Smooth muscle cell of bladder (primary cell): ENCODE results near the gene CEP63. TPM values are rescaled to one million over a fixed set of nuclear protein-coding genes. Genes with fewer than 3 reads are reported as not detected.

Experiments used
- total RNA-seq: library from RNA; depleted of rRNA; stranded (reverse); fragments of >200 nt; gene quantifications from 2 replicates; pipeline ENCODE4 v1.2.3, GENCODE V29; 2014

CEP63 gene
- total RNA-seq = 23.9 and 25.1 TPM in 2 replicates

DNA sequence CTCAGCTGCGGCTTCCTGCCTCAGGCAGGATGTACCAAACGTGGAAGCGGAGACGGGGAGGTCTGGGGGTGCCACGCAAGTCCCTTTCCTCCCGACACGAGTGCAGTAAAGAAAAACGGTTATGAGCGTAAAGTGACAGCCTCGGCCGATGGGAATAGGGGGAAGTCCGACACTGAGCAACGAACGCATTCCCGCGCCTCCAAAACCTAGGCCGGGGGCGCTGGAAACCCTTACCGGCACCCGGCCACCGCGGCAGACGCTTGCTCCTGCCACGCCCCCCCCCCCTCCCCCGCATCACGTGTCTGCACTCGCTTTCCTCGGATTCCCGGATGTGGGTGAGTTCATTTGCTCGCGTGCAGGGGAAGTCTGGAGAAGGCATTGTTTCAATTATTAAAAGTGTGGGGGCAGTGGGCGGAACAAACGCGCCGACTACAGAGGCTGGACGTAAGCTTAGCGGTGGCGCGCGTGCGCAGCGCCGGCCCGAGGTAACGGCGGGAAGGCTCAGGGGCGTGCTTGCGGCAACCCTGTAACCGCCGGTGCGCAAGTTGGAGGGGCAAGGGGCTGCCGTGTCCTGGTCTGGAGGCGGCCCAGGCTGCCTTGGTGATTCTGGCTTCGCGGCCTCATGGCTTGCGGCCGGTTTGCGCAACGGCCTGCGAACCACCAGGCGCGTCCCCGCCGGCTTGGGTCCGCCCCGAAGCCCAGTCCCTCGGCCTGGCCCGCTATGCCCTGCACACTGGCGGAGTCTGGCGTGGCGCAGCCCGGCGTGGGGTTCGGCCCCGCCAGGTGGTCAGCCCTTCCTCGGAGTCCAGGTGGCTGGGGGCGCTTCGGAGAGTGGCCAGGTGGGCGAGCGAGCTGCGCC lies at the start of gene CEP63, which contains the start of gene ANAPC13:
CEP63 (plus strand) TSS at position 340 of the 859 bp plus-strand sequence. CDS start 9,264 bp downstream, outside the sequence.
ANAPC13 (minus strand) TSS at position 268 of the 859 bp plus-strand sequence. CDS start 3,081 bp downstream, outside the sequence.

Other genes with a start within 250 kb of the CEP63 start
- gene RYK, start 235.2 kb upstream of the CEP63 start, total RNA-seq = 85.5 and 109 TPM in 2 replicates
- 92.3 and 123 TPM in 2 replicates for gene AMOTL2, start 111.6 kb upstream of the CEP63 start, total RNA-seq
- gene ANAPC13, start 72 bp upstream of the CEP63 start, total RNA-seq = 88.5 and 95.9 TPM in 2 replicates
- gene KY, start 165.0 kb downstream of the CEP63 start, total RNA-seq = 0.28 and 0.74 TPM in 2 replicates